ENCODE measurements around the gene LEMD3. TPM values are rescaled to one million over a fixed set of nuclear protein-coding genes. Genes with fewer than 3 reads are reported as not detected.

The LEMD3 gene
- polyA plus RNA-seq, 1 experiment = 4.7 TPM

- DNase-seq (ENCODE audit: low read depth) = no peak
- H3K27me3 ChIP-seq (ENCODE audit: control insufficient read depth, insufficient read depth, low read length) = peaks cover 2% of the 10 kb centered on the region
- no peak overlapping the region for H3K4me3 ChIP-seq (ENCODE audit: low read depth, low read length)
- ChIA-PET POLR2A (no interaction called here), CTCF (interaction anchor here (1.1 kb wide), 1 partner anchor 15 kb away, joined by 3 read pairs; no protein-coding TSS in a partner anchor)
- no peak for TF ChIP-seq CTCF (IDR thresholded peaks at IDR 0.05; ENCODE audit: insufficient read depth, low read depth, low read length)
- H3K36me3 ChIP-seq (ENCODE audit: control insufficient read depth, insufficient read depth, low read length) = no peaks in the 10 kb centered on the region
Measured at GRCh38 chr12:65155784-65156183, 13.6 kb upstream of the LEMD3 start.

GRCh38 chr12:65156366-65156841 lies 13.0 kb upstream of the LEMD3 start:
- H3K36me3 ChIP-seq (ENCODE audit: control insufficient read depth, insufficient read depth, low read length) = no peaks in the 10 kb centered on the region
- no peak for TF ChIP-seq CTCF (IDR thresholded peaks at IDR 0.05; ENCODE audit: insufficient read depth, low read depth, low read length)
- CTCF ChIA-PET = interaction anchor here (1.2 kb wide), 1 partner anchor 354 kb away, joined by 3 read pairs; no protein-coding TSS in a partner anchor
- no peak overlapping the region for H3K4me3 ChIP-seq (ENCODE audit: low read depth, low read length)
- POLR2A ChIA-PET = no interaction called here
- peaks cover 2% of the 10 kb centered on the region for H3K27me3 ChIP-seq (ENCODE audit: control insufficient read depth, insufficient read depth, low read length)
- no peak for DNase-seq (ENCODE audit: low read depth)

GRCh38 chr12:65157091-65157490 lies 12.3 kb upstream of the LEMD3 start:
- no peak overlapping the region for H3K4me3 ChIP-seq (ENCODE audit: low read depth, low read length)
- H3K36me3 ChIP-seq (ENCODE audit: control insufficient read depth, insufficient read depth, low read length) = no peaks in the 10 kb centered on the region
- H3K27me3 ChIP-seq (ENCODE audit: control insufficient read depth, insufficient read depth, low read length) = peaks cover 2% of the 10 kb centered on the region
- CTCF ChIA-PET = interaction anchor here (1.0 to 1.2 kb wide), 2 partner anchors 27 to 355 kb away, joined by 3 read pairs; no protein-coding TSS in a partner anchor
- TF ChIP-seq CTCF (IDR thresholded peaks at IDR 0.05; ENCODE audit: insufficient read depth, low read depth, low read length) = no peak
- POLR2A ChIA-PET = no interaction called here
- DNase-seq (ENCODE audit: low read depth) = no peak

- Histone ChIP-seq H3K4me3 (ENCODE audit: low read depth, low read length) (no peak overlapping the region), H3K27me3 (ENCODE audit: control insufficient read depth, insufficient read depth, low read length) (peaks cover 2% of the 10 kb centered on the region; the same call in 1 of the 2 replicates), H3K36me3 (ENCODE audit: control insufficient read depth, insufficient read depth, low read length) (no peaks in the 10 kb centered on the region)
- POLR2A ChIA-PET = no interaction called here
- CTCF ChIA-PET = no interaction called here
- no peak for DNase-seq (ENCODE audit: low read depth)
- no peak for TF ChIP-seq CTCF (IDR thresholded peaks at IDR 0.05; ENCODE audit: insufficient read depth, low read depth, low read length)
Measured at GRCh38 chr12:65162609-65163008, 6.8 kb upstream of the LEMD3 start.

- Histone ChIP-seq H3K36me3 (ENCODE audit: control insufficient read depth, insufficient read depth, low read length) (no peaks in the 10 kb centered on the region), H3K27me3 (ENCODE audit: control insufficient read depth, insufficient read depth, low read length) (peaks cover 2% of the 10 kb centered on the region; the same call in 1 of the 2 replicates), H3K4me3 (ENCODE audit: low read depth, low read length) (no peak overlapping the region)
- ChIA-PET CTCF (interaction anchor here (0.9 to 1.1 kb wide), 2 partner anchors 8 to 69 kb away, joined by 3 read pairs; no protein-coding TSS in a partner anchor), POLR2A (no interaction called here)
- DNase-seq (ENCODE audit: low read depth) = no peak
- TF ChIP-seq CTCF (IDR thresholded peaks at IDR 0.05; ENCODE audit: insufficient read depth, low read depth, low read length) = no peak
Measured at GRCh38 chr12:65164244-65164643, 5.1 kb upstream of the LEMD3 start.

Data from BJ (cell line).